Fibroblast of skin of scalp (primary cell): ENCODE results near the gene ZNF775.

Experiments used
- DNase-seq: peaks from one replicate; pipeline ENCODE4 v3.0.0-alpha.2; 2013

The ZNF775 gene

GRCh38 chr7:150444674-150445365 is 65.7 kb downstream of the ZNF775 start:
- no peak for DNase-seq

- DNase-seq = no peak
These were observed 67.3 kb downstream of the ZNF775 start for GRCh38 chr7:150446288-150446938.
